HG03432 (cell line): Measurements from ENCODE around the gene DIRAS1.
"Not testable (repeated sequence)": the region's sequence is repeated elsewhere in the genome, so short reads cannot be mapped to it uniquely, and the experiment has no call there.

Source experiments
- ATAC-seq: cut with Tn5 transposase; IDR thresholded peaks from one replicate; pipeline ENCODE4 v1.9.1; 2021; ENCODE audit warnings: mild to moderate bottlenecking, moderate library complexity; ENCODE audit not compliant: unreplicated experiment

Gene DIRAS1

GRCh38 chr19:2679439-2679838 is 41.7 kb downstream of the DIRAS1 start:
- ATAC-seq = no peak

GRCh38 chr19:2678948-2679347 is 42.2 kb downstream of the DIRAS1 start:
- ATAC-seq = not testable (repeated sequence)

- no peak for ATAC-seq
These were observed 43.0 kb downstream of the DIRAS1 start for GRCh38 chr19:2678044-2678671.

GRCh38 chr19:2676823-2677222 is 44.3 kb downstream of the DIRAS1 start:
- ATAC-seq = no peak

- no peak for ATAC-seq
These were observed 45.3 kb downstream of the DIRAS1 start for GRCh38 chr19:2675892-2676291.

- no peak for ATAC-seq
These were observed 51.0 kb downstream of the DIRAS1 start for GRCh38 chr19:2670217-2670616.

GRCh38 chr19:2668175-2668763 is 52.9 kb downstream of the DIRAS1 start:
- ATAC-seq = no peak

- ATAC-seq = not testable (repeated sequence)
These were observed 53.8 kb downstream of the DIRAS1 start for GRCh38 chr19:2667349-2667748.

GRCh38 chr19:2666344-2666994 is 54.7 kb downstream of the DIRAS1 start:
- no peak for ATAC-seq

GRCh38 chr19:2665103-2665502 is 56.1 kb downstream of the DIRAS1 start:
- no peak for ATAC-seq
